Left lung (tissue), 10 donors: Measurements from ENCODE around the gene POU3F3. TPM values are rescaled to one million over a fixed set of nuclear protein-coding genes. Genes with fewer than 3 reads are reported as not detected.

Experiments
- ATAC-seq: fragments of 200-7000 bp; cut with Tn5 transposase; one replicate; pipeline ENCODE4 v1.9.1; 2020; ENCODE audit warnings: moderate library complexity
- DNase-seq, 4 donors: peaks; one replicate each; pipeline ENCODE4 v3.0.0-alpha.2; 2013 to 2020
- H3K27ac ChIP-seq, 2 donors: fragments of 200-600 bp; sonication (generic) in 1 of 2; one replicate each; pipeline versions ENCODE4 v1.5.0 to v1.8.0; 2020 to 2021
- H3K27me3 ChIP-seq, 2 donors: fragments of 200-600 bp; sonication (generic) in 1 of 2; one replicate each; pipeline versions ENCODE4 v1.5.0 to v1.8.0; 2020 to 2021
- H3K36me3 ChIP-seq, 2 donors: fragments of 200-600 bp; sonication (generic) in 1 of 2; one replicate each; pipeline versions ENCODE4 v1.5.0 to v1.8.0; 2020 to 2021
- H3K4me1 ChIP-seq, 2 donors: fragments of 200-600 bp; one replicate each; pipeline ENCODE4 v1.8.0; 2021
- H3K4me3 ChIP-seq, 2 donors: fragments of 200-600 bp; sonication (generic) in 1 of 2; one replicate each; pipeline versions ENCODE4 v1.5.0 to v1.8.0; 2020 to 2021; ENCODE audit warnings: mild to moderate bottlenecking in 1 of 2
- H3K9me3 ChIP-seq, 2 donors: fragments of 200-600 bp; sonication (generic) in 1 of 2; one replicate each; pipeline versions ENCODE4 v1.5.0 to v1.8.0; 2020 to 2021
- CTCF ChIP-seq, 2 donors: fragments of 200-600 bp; sonication (generic) in 1 of 2; IDR thresholded peaks; one replicate each; pipeline versions ENCODE4 v1.5.0 to v1.8.0; 2021; ENCODE audit warnings: antibody characterized with exemption in 2 of 2
- intact Hi-C, 2 donors: fragments of 100-400 bp; cut with DNase I; formaldehyde crosslinking; loops; one replicate each; pipeline versions ENCODE4 v1.11.2 to v1.14.2; 2022
- polyA plus RNA-seq, 6 donors: library from polyadenylated mRNA; unstranded; fragments of 120-200 nt; gene quantifications; one replicate each; pipeline ENCODE4 v1.2.1, GENCODE V29; 2013; ENCODE audit not compliant: insufficient read length in 6 of 6
- total RNA-seq, 2 donors: library from RNA; stranded (reverse); fragmentation: NEBNext Ultra II Directional; extraction: Animal tissue kit (Norgen Biotek cat#: 25700); gene quantifications; one replicate each; pipeline ENCODE4 v1.2.1, GENCODE V29; 2021
- donor health status: DM: no; HTN: yes; CAD: no.
- donor health status: DM: no; HTN: no; CAD: no.

Gene POU3F3
- total and polyA plus RNA-seq, 8 donors = 0.06 to 0.82 (median 0.21) TPM; not detected in 2

DNA sequence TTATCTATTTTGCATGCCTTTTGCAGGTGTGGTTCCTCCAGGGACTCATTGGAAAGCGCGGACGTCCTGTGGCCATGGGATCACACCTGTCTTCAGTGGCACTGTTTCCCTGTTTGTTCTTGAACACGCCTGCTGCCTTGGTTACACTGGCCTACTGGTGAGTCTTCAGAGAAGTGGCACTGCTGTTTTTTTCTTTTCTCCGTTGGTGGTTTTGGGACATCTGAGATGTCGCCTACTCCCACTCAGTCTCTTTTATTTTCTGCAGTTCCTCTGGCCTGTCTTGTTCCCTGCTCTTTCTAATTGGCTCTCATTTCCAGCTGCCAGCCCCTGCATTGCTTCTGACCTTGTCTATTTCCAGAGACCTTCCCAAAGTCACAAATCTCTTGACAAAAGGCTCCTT lies 35.7 kb upstream of the POU3F3 start:
- no peak overlapping the region for H3K4me3 ChIP-seq
- intact Hi-C loops = no loop called here
- H3K9me3 ChIP-seq = no peaks in the 10 kb centered on the region
- H3K27ac ChIP-seq = no peak overlapping the region
- no peak for TF ChIP-seq CTCF (IDR thresholded peaks at IDR 0.05)
- ATAC-seq (no peak), DNase-seq (no peak)
- H3K36me3 ChIP-seq = no peaks in the 10 kb centered on the region
- H3K27me3 ChIP-seq = peaks cover 0 to 4% of the 10 kb centered on the region in 2 donors
- H3K4me1 ChIP-seq = no peaks in the 10 kb centered on the region

DNA sequence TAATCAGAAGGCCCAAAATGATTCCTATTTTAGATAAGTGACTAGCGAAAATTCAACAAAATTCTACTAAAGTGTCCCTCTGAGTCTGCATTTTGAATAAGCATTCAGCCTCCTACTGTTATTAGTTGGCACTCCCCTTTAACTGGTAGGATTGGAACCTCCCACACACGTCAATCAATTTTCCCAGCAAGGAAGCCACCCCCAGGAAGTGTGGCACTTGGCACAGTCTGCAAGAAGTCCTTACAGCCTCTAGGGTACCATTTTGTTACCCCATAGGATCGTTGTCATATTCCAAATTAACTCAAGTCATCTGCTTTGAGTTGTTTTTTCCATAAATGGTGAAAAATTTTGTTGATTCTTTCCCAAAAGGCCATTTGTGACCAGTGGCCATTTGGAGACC lies 33.8 kb upstream of the POU3F3 start:
- intact Hi-C loops = no loop called here
- H3K36me3 ChIP-seq = no peaks in the 10 kb centered on the region
- no peak overlapping the region for H3K27ac ChIP-seq
- no peaks in the 10 kb centered on the region for H3K4me1 ChIP-seq
- no peak overlapping the region for H3K4me3 ChIP-seq
- DNase-seq = no peak
- H3K9me3 ChIP-seq = no peaks in the 10 kb centered on the region
- no peak for TF ChIP-seq CTCF (IDR thresholded peaks at IDR 0.05)
- peaks cover 0 to 4% of the 10 kb centered on the region in 2 donors for H3K27me3 ChIP-seq
- ATAC-seq = no peak

GRCh38 chr2:104825124-104825865 lies 28.6 kb upstream of the POU3F3 start:
- Histone ChIP-seq H3K4me3 (no peak overlapping the region), H3K27me3 (no peaks in the 10 kb centered on the region), H3K4me1 (no peaks in the 10 kb centered on the region), H3K9me3 (no peaks in the 10 kb centered on the region), H3K27ac (no peak overlapping the region), H3K36me3 (no peaks in the 10 kb centered on the region)
- no peak for TF ChIP-seq CTCF (IDR thresholded peaks at IDR 0.05)
- ATAC-seq (no peak), DNase-seq (no peak)
- intact Hi-C loops = no loop called here

DNA sequence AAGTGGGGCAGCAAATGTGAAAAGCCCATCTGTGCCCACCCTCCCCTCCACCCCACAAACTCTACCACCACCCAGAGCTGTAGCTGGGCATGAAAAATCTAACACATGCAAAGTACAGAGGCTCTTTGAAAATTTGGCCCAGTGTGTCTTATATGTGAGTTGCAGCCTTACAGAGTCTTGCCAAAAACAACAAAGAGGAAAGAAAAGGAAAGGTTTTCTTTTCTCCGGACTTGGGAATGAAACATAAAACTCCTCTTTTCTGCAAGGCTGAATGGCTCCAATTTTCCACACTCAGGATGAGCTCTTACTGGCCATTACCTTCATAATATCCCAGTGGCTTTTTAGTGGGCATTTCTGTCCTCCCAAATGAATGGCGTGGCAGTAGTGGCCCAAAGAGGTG lies 27.9 kb upstream of the POU3F3 start:
- ATAC-seq = no peak

GRCh38 chr2:104831742-104832141 lies 22.2 kb upstream of the POU3F3 start:
- H3K4me1 ChIP-seq = no peaks in the 10 kb centered on the region
- intact Hi-C loops = no loop called here

More for the DNA sequence above, 27.9 kb upstream of the POU3F3 start:
- intact Hi-C loops = no loop called here
- Histone ChIP-seq H3K36me3 (no peaks in the 10 kb centered on the region), H3K27me3 (no peaks in the 10 kb centered on the region), H3K9me3 (no peaks in the 10 kb centered on the region), H3K4me1 (no peaks in the 10 kb centered on the region), H3K4me3 (no peak overlapping the region), H3K27ac (no peak overlapping the region)
- no peak for DNase-seq
- no peak for TF ChIP-seq CTCF (IDR thresholded peaks at IDR 0.05)

More at GRCh38 chr2:104831742-104832141, 22.2 kb upstream of the POU3F3 start:
- no peak overlapping the region for H3K4me3 ChIP-seq
- H3K9me3 ChIP-seq = no peaks in the 10 kb centered on the region
- H3K27ac ChIP-seq = no peak overlapping the region
- H3K36me3 ChIP-seq = no peaks in the 10 kb centered on the region
- no peaks in the 10 kb centered on the region for H3K27me3 ChIP-seq
- ATAC-seq = no peak
- TF ChIP-seq CTCF (IDR thresholded peaks at IDR 0.05) = no peak
- no peak for DNase-seq
